ENCODE measurements around the gene PCBD2.
"Not testable (repeated sequence)": the region's sequence is repeated elsewhere in the genome, so short reads cannot be mapped to it uniquely, and the experiment has no call there.

PCBD2 gene

GRCh38 chr5:134975078-134975715 lies 70.3 kb downstream of the PCBD2 start:
- H3K9ac ChIP-seq (ENCODE audit: low read length), result no peak overlapping the region
- H3K9me3 ChIP-seq (ENCODE audit: control insufficient read depth, low read length), result no peaks in the 10 kb centered on the region

GRCh38 chr5:134975843-134976242 lies 70.9 kb downstream of the PCBD2 start:
- H3K9me3 ChIP-seq (ENCODE audit: control insufficient read depth, low read length), result no peaks in the 10 kb centered on the region
- H3K36me3 ChIP-seq (ENCODE audit: control insufficient read depth, insufficient read depth, low read length), result no peaks in the 10 kb centered on the region
- H3K9ac ChIP-seq (ENCODE audit: low read length), result no peak overlapping the region
- H3K27me3 ChIP-seq (ENCODE audit: control insufficient read depth, insufficient read depth, low read length), result no peaks in the 10 kb centered on the region
- no peak overlapping the region for H3K4me3 ChIP-seq (ENCODE audit: low read length)
- H3K4me1 ChIP-seq (ENCODE audit: control insufficient read depth, insufficient read depth, low read length), result no peaks in the 10 kb centered on the region

More at GRCh38 chr5:134975078-134975715, 70.3 kb downstream of the PCBD2 start:
- H3K4me1 ChIP-seq (ENCODE audit: control insufficient read depth, insufficient read depth, low read length), result no peaks in the 10 kb centered on the region
- no peaks in the 10 kb centered on the region for H3K36me3 ChIP-seq (ENCODE audit: control insufficient read depth, insufficient read depth, low read length)
- H3K27me3 ChIP-seq (ENCODE audit: control insufficient read depth, insufficient read depth, low read length), result no peaks in the 10 kb centered on the region
- no peak overlapping the region for H3K4me3 ChIP-seq (ENCODE audit: low read length)

GRCh38 chr5:134976841-134977240 lies 71.9 kb downstream of the PCBD2 start:
- Histone ChIP-seq H3K4me1 (ENCODE audit: control insufficient read depth, insufficient read depth, low read length) (no peaks in the 10 kb centered on the region), H3K27me3 (ENCODE audit: control insufficient read depth, insufficient read depth, low read length) (no peaks in the 10 kb centered on the region), H3K36me3 (ENCODE audit: control insufficient read depth, insufficient read depth, low read length) (no peaks in the 10 kb centered on the region), H3K4me3 (ENCODE audit: low read length) (no peak overlapping the region), H3K9me3 (ENCODE audit: control insufficient read depth, low read length) (no peaks in the 10 kb centered on the region), H3K9ac (ENCODE audit: low read length) (no peak overlapping the region)

GRCh38 chr5:134979416-134979815 lies 74.5 kb downstream of the PCBD2 start:
- Histone ChIP-seq H3K9me3 (ENCODE audit: control insufficient read depth, low read length) (no peaks in the 10 kb centered on the region), H3K9ac (ENCODE audit: low read length) (no peak overlapping the region), H3K4me3 (ENCODE audit: low read length) (no peak overlapping the region), H3K27me3 (ENCODE audit: control insufficient read depth, insufficient read depth, low read length) (no peaks in the 10 kb centered on the region), H3K4me1 (ENCODE audit: control insufficient read depth, insufficient read depth, low read length) (no peaks in the 10 kb centered on the region), H3K36me3 (ENCODE audit: control insufficient read depth, insufficient read depth, low read length) (no peaks in the 10 kb centered on the region)

- Histone ChIP-seq H3K4me3 (ENCODE audit: low read length) (no peak overlapping the region), H3K9me3 (ENCODE audit: control insufficient read depth, low read length) (no peaks in the 10 kb centered on the region), H3K4me1 (ENCODE audit: control insufficient read depth, insufficient read depth, low read length) (no peaks in the 10 kb centered on the region), H3K9ac (ENCODE audit: low read length) (no peak overlapping the region), H3K36me3 (ENCODE audit: control insufficient read depth, insufficient read depth, low read length) (no peaks in the 10 kb centered on the region), H3K27me3 (ENCODE audit: control insufficient read depth, insufficient read depth, low read length) (no peaks in the 10 kb centered on the region)
Observed at GRCh38 chr5:134982230-134982629, 77.3 kb downstream of the PCBD2 start.

- Histone ChIP-seq H3K27me3 (ENCODE audit: control insufficient read depth, insufficient read depth, low read length) (no peaks in the 10 kb centered on the region), H3K9me3 (ENCODE audit: control insufficient read depth, low read length) (no peaks in the 10 kb centered on the region), H3K4me1 (ENCODE audit: control insufficient read depth, insufficient read depth, low read length) (no peaks in the 10 kb centered on the region)
Observed at GRCh38 chr5:134989266-134989830, 84.4 kb downstream of the PCBD2 start.

GRCh38 chr5:134990183-134990582 lies 85.3 kb downstream of the PCBD2 start:
- not testable (repeated sequence) for H3K4me3 ChIP-seq (ENCODE audit: low read length); H3K36me3 ChIP-seq (ENCODE audit: control insufficient read depth, insufficient read depth, low read length); H3K27me3 ChIP-seq (ENCODE audit: control insufficient read depth, insufficient read depth, low read length); H3K9ac ChIP-seq (ENCODE audit: low read length); H3K4me1 ChIP-seq (ENCODE audit: control insufficient read depth, insufficient read depth, low read length); H3K9me3 ChIP-seq (ENCODE audit: control insufficient read depth, low read length)

More at GRCh38 chr5:134989266-134989830, 84.4 kb downstream of the PCBD2 start:
- Histone ChIP-seq H3K36me3 (ENCODE audit: control insufficient read depth, insufficient read depth, low read length) (no peaks in the 10 kb centered on the region), H3K4me3 (ENCODE audit: low read length) (no peak overlapping the region), H3K9ac (ENCODE audit: low read length) (no peak overlapping the region)

- Histone ChIP-seq H3K36me3 (ENCODE audit: control insufficient read depth, insufficient read depth, low read length) (no peaks in the 10 kb centered on the region), H3K27me3 (ENCODE audit: control insufficient read depth, insufficient read depth, low read length) (no peaks in the 10 kb centered on the region), H3K4me3 (ENCODE audit: low read length) (no peak overlapping the region), H3K4me1 (ENCODE audit: control insufficient read depth, insufficient read depth, low read length) (no peaks in the 10 kb centered on the region), H3K9ac (ENCODE audit: low read length) (no peak overlapping the region), H3K9me3 (ENCODE audit: control insufficient read depth, low read length) (no peaks in the 10 kb centered on the region)
Observed at GRCh38 chr5:134992148-134992547, 87.2 kb downstream of the PCBD2 start.

- Histone ChIP-seq H3K9ac (ENCODE audit: low read length) (no peak overlapping the region), H3K9me3 (ENCODE audit: control insufficient read depth, low read length) (no peaks in the 10 kb centered on the region), H3K36me3 (ENCODE audit: control insufficient read depth, insufficient read depth, low read length) (no peaks in the 10 kb centered on the region), H3K27me3 (ENCODE audit: control insufficient read depth, insufficient read depth, low read length) (no peaks in the 10 kb centered on the region), H3K4me1 (ENCODE audit: control insufficient read depth, insufficient read depth, low read length) (no peaks in the 10 kb centered on the region), H3K4me3 (ENCODE audit: low read length) (no peak overlapping the region)
Observed at GRCh38 chr5:134993161-134993560, 88.2 kb downstream of the PCBD2 start.

- no peaks in the 10 kb centered on the region for H3K36me3 ChIP-seq (ENCODE audit: control insufficient read depth, insufficient read depth, low read length)
- H3K27me3 ChIP-seq (ENCODE audit: control insufficient read depth, insufficient read depth, low read length), result no peaks in the 10 kb centered on the region
- no peaks in the 10 kb centered on the region for H3K4me1 ChIP-seq (ENCODE audit: control insufficient read depth, insufficient read depth, low read length)
- no peaks in the 10 kb centered on the region for H3K9me3 ChIP-seq (ENCODE audit: control insufficient read depth, low read length)
- H3K9ac ChIP-seq (ENCODE audit: low read length), result no peak overlapping the region
- no peak overlapping the region for H3K4me3 ChIP-seq (ENCODE audit: low read length)
Observed at GRCh38 chr5:134994560-134995156, 89.7 kb downstream of the PCBD2 start.

- H3K36me3 ChIP-seq (ENCODE audit: control insufficient read depth, insufficient read depth, low read length), result no peaks in the 10 kb centered on the region
- no peaks in the 10 kb centered on the region for H3K27me3 ChIP-seq (ENCODE audit: control insufficient read depth, insufficient read depth, low read length)
- no peak overlapping the region for H3K9ac ChIP-seq (ENCODE audit: low read length)
- H3K9me3 ChIP-seq (ENCODE audit: control insufficient read depth, low read length), result no peaks in the 10 kb centered on the region
- no peaks in the 10 kb centered on the region for H3K4me1 ChIP-seq (ENCODE audit: control insufficient read depth, insufficient read depth, low read length)
- no peak overlapping the region for H3K4me3 ChIP-seq (ENCODE audit: low read length)
Observed at GRCh38 chr5:134995850-134996402, 91.0 kb downstream of the PCBD2 start.

- Histone ChIP-seq H3K4me1 (ENCODE audit: control insufficient read depth, insufficient read depth, low read length) (no peaks in the 10 kb centered on the region), H3K4me3 (ENCODE audit: low read length) (no peak overlapping the region), H3K27me3 (ENCODE audit: control insufficient read depth, insufficient read depth, low read length) (no peaks in the 10 kb centered on the region), H3K9me3 (ENCODE audit: control insufficient read depth, low read length) (no peaks in the 10 kb centered on the region), H3K36me3 (ENCODE audit: control insufficient read depth, insufficient read depth, low read length) (no peaks in the 10 kb centered on the region), H3K9ac (ENCODE audit: low read length) (no peak overlapping the region)
Observed at GRCh38 chr5:134997015-134997414, 92.1 kb downstream of the PCBD2 start.

All from mucosa of stomach (tissue), 1 donor.